ENCODE data around the gene EMP3. TPM values are rescaled to one million over a fixed set of nuclear protein-coding genes. Genes with fewer than 3 reads are reported as not detected.

Gene EMP3
- total and polyA plus RNA-seq, 2 of the 13 experiments (the other 11 are each of a cell fraction or from before 2014, with no cell fraction given), result 2.2 to 7.8 TPM

DNA sequence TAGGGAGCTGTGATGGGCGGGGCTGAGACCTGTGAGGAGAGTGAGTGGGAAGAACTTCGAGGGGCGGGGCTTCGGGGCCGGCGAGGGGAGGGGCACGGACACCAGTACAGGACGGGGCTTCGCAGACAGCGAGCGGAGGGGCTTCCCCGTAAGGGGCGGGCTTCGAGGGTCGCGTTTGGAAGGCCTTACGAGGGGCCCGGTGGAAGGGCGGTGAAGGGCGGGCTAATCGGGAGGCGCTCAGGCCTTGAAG lies 4.1 kb upstream of the EMP3 start:
- TF ChIP-seq ZNF207 (IDR thresholded peaks at IDR 0.05; ENCODE audit: borderline replicate concordance) (no peak), ZBTB42 (CRISPR knock-in tag; IDR thresholded peaks at IDR 0.05) (no peak), ZNF788 (CRISPR knock-in tag; IDR thresholded peaks at IDR 0.05; ENCODE audit: borderline replicate concordance) (no peak), TGIF2 (CRISPR knock-in tag; IDR thresholded peaks at IDR 0.05) (no peak), PAWR (CRISPR knock-in tag; IDR thresholded peaks at IDR 0.05; ENCODE audit: borderline replicate concordance) (no peak), MIXL1 (CRISPR knock-in tag; IDR thresholded peaks at IDR 0.05) (no peak), ZEB1 (IDR thresholded peaks at IDR 0.05; ENCODE audit: insufficient replicate concordance, low read depth) (no peak), NR2F1 (CRISPR knock-in tag; IDR thresholded peaks at IDR 0.05) (no peak), ZNF879 (CRISPR knock-in tag; IDR thresholded peaks at IDR 0.05) (no peak), SOX13 (IDR thresholded peaks at IDR 0.05) (no peak), SOX13 (CRISPR knock-in tag; conservative IDR thresholded peaks at IDR 0.05 in 1 of 2, IDR thresholded peaks at IDR 0.05 in 1 of 2) (no peak), WIZ (CRISPR knock-in tag; IDR thresholded peaks at IDR 0.05) (no peak), GTF3A (CRISPR knock-in tag; conservative IDR thresholded peaks at IDR 0.05) (no peak), REXO4 (CRISPR knock-in tag; IDR thresholded peaks at IDR 0.05; ENCODE audit: borderline replicate concordance) (no peak)
- TF ChIP-seq, protein P1, sequence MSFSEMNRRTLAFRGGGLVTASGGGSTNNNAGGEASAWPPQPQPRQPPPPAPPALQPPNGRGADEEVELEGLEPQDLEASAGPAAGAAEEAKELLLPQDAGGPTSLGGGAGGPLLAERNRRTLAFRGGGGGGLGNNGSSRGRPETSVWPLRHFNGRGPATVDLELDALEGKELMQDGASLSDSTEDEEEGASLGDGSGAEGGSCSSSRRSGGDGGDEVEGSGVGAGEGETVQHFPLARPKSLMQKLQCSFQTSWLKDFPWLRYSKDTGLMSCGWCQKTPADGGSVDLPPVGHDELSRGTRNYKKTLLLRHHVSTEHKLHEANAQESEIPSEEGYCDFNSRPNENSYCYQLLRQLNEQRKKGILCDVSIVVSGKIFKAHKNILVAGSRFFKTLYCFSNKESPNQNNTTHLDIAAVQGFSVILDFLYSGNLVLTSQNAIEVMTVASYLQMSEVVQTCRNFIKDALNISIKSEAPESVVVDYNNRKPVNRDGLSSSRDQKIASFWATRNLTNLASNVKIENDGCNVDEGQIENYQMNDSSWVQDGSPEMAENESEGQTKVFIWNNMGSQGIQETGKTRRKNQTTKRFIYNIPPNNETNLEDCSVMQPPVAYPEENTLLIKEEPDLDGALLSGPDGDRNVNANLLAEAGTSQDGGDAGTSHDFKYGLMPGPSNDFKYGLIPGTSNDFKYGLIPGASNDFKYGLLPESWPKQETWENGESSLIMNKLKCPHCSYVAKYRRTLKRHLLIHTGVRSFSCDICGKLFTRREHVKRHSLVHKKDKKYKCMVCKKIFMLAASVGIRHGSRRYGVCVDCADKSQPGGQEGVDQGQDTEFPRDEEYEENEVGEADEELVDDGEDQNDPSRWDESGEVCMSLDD (CRISPR knock-in tag; IDR thresholded peaks at IDR 0.05; ENCODE audit: borderline replicate concordance), result no peak
- TF ChIP-seq, protein P2, sequence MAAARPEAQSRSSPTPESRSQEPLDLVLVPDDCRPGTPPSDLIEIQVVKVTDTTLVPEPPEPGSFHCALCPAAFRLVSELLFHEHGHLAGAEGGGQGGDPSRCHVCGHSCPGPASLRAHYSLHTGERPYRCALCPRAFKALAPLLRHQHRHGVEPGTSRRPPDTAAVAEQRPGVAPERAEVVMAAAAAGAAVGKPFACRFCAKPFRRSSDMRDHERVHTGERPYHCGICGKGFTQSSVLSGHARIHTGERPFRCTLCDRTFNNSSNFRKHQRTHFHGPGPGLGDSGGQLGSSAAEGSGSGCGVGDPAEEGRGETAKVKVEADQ (CRISPR knock-in tag; IDR thresholded peaks at IDR 0.05; ENCODE audit: borderline replicate concordance), result no peak
- TF ChIP-seq, protein P3, sequence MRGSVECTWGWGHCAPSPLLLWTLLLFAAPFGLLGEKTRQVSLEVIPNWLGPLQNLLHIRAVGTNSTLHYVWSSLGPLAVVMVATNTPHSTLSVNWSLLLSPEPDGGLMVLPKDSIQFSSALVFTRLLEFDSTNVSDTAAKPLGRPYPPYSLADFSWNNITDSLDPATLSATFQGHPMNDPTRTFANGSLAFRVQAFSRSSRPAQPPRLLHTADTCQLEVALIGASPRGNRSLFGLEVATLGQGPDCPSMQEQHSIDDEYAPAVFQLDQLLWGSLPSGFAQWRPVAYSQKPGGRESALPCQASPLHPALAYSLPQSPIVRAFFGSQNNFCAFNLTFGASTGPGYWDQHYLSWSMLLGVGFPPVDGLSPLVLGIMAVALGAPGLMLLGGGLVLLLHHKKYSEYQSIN (CRISPR knock-in tag; IDR thresholded peaks at IDR 0.05; ENCODE audit: borderline replicate concordance), result no peak
- TF ChIP-seq, protein P4, sequence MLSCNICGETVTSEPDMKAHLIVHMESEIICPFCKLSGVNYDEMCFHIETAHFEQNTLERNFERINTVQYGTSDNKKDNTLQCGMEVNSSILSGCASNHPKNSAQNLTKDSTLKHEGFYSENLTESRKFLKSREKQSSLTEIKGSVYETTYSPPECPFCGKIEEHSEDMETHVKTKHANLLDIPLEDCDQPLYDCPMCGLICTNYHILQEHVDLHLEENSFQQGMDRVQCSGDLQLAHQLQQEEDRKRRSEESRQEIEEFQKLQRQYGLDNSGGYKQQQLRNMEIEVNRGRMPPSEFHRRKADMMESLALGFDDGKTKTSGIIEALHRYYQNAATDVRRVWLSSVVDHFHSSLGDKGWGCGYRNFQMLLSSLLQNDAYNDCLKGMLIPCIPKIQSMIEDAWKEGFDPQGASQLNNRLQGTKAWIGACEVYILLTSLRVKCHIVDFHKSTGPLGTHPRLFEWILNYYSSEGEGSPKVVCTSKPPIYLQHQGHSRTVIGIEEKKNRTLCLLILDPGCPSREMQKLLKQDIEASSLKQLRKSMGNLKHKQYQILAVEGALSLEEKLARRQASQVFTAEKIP (CRISPR knock-in tag; IDR thresholded peaks at IDR 0.05; ENCODE audit: borderline replicate concordance), result no peak
- Histone ChIP-seq H3K36me3 (replicated peaks in 1 of 2; ENCODE audit: control insufficient read depth in 1 of 2, insufficient read depth in 2 of 2, low read length in 2 of 2) (no peaks in the 10 kb centered on the region), H3K27me3 (ENCODE audit: control insufficient read depth in 1 of 2, insufficient read depth in 2 of 2, low read length in 2 of 2) (no peaks in the 10 kb centered on the region), H3K27ac (ENCODE audit: extremely low read length, insufficient read depth, low read length) (no peak overlapping the region), H3K9me3 (ENCODE audit: low read length) (no peaks in the 10 kb centered on the region), H3K9ac (ENCODE audit: insufficient read depth, low read depth, low read length) (no peak overlapping the region), H4K20me1 (ENCODE audit: insufficient read depth, low read length) (no peaks in the 10 kb centered on the region), H3K4me3 (replicated peaks in 1 of 3; ENCODE audit: insufficient read depth in 1 of 3, low read depth in 2 of 3, low read length in 3 of 3) (no peak overlapping the region), H2AFZ (ENCODE audit: low read length) (no peak overlapping the region), H3K4me2 (ENCODE audit: low read depth, low read length) (no peak overlapping the region), H3K79me2 (ENCODE audit: insufficient read depth, low read length) (no peaks in the 10 kb centered on the region), H3K4me1 (ENCODE audit: insufficient read depth, low read length) (peaks cover 63% of the 10 kb centered on the region)
- ChIA-PET POLR2A (no interaction called here), CTCF (ENCODE audit: low intra/inter-chr PET ratio, low total read pairs) (no interaction called here)
- in situ Hi-C loops (cut with HindIII; ENCODE audit: extremely low pct_ligation_motif_present, low pct_unique_long_range_greater_than_20kb) (no loop called here), intact Hi-C loops (cut with micrococcal nuclease; ENCODE audit: unreplicated experiment) (loop anchor here (2.0 to 5.0 kb wide), 2 partner anchors 28 to 71 kb away; partner anchors contain the start of genes GRIN2D and KDELR1)
- BruUV-seq (replicated peaks), result no TSS peak
- ATAC-seq (no peak), FAIRE-seq (no peak), DNase-seq (ENCODE audit: low spot score) (no peak)
- 74% methylated on average over 22 of the region's 22 CpGs for WGBS (ENCODE audit: low lambda C conversion rate)
